ENCODE measurements around the gene HIVEP3.

The HIVEP3 gene

DNA sequence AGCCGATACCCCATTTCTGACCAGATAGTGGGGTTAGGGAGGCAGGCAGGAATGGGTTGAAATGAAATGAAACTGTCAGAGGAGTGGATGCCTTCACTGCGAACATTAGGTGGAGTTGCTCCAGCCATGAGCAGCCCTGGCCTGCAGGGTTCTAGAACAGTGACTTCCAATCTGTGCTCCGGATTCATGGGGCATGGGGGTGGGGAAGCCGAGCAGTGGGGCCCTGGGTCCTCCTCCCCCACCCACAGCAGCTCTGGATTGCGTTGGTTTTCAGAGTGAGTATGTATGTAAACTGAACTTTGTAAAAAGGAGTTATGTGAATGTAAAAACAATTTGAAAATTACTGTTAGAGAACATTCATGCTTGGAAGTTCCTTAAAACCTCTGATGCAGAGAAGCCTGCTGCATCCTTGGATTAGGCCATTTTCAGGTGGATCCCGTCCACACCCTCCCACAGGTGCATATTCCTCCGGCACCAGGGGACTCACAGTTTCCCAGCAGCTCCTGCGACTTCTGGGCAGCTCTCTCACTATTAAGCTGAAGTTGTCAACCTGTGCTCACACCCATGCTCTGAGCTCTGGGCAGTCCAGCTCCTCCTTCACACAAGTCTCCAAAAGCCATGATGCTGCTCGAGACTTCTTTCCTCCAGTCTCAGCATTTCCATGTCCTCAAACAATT, 379.8 kb downstream of the HIVEP3 start:
- DNase-seq: no peak

DNA sequence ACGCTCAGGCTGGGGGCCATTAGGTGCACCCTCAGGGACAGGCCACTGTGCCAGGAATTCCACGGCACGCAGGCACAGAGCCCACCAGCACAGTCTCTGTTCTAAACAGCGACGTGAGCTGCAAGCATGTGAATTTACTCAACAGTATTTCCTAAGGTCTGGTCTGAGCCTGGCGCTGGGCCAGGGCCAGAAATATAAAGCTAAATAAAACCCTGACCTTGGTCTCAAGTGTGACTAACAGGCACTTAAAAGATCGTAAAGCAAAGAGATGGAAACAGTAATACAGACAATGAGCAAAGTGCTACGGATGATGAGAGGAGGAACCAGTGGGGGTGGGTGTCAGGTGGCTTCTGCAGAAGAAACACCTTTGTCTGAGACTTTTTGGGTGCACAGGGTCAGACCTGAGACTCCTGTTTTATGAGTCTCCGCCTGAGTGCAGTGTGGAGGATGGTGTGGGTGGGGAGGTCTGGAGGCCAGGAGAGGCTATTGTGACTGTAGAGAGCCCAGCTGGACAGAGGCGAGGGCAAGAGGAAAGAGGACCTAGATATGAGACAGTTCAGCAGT, 380.9 kb downstream of the HIVEP3 start:
- no peak for DNase-seq

GRCh38 chr1:41537251-41537650, 381.5 kb downstream of the HIVEP3 start:
- no peak for DNase-seq

GRCh38 chr1:41536361-41536802, 382.3 kb downstream of the HIVEP3 start:
- no peak for DNase-seq

DNA sequence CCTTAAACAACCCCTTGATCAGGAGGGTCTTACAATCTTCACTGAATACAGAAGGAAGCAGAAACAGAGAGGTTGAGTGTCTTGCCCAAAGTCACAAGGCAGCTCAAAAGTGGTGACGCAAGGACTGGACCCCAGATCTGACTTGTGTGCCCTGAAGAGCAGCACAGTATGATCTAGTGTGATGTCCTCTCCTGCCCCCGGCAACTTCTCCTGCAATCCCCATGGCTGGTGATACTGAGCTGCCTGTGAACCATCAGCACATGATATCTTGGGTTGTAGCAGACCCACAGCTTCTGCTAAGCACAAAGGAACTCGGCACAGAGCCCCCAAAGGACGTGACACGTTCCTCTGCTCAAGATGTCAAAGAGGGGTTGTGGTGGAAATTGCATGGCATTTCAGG, 383.0 kb downstream of the HIVEP3 start:
- DNase-seq: no peak

GRCh38 chr1:41535276-41535675, 383.4 kb downstream of the HIVEP3 start:
- DNase-seq: no peak

DNA sequence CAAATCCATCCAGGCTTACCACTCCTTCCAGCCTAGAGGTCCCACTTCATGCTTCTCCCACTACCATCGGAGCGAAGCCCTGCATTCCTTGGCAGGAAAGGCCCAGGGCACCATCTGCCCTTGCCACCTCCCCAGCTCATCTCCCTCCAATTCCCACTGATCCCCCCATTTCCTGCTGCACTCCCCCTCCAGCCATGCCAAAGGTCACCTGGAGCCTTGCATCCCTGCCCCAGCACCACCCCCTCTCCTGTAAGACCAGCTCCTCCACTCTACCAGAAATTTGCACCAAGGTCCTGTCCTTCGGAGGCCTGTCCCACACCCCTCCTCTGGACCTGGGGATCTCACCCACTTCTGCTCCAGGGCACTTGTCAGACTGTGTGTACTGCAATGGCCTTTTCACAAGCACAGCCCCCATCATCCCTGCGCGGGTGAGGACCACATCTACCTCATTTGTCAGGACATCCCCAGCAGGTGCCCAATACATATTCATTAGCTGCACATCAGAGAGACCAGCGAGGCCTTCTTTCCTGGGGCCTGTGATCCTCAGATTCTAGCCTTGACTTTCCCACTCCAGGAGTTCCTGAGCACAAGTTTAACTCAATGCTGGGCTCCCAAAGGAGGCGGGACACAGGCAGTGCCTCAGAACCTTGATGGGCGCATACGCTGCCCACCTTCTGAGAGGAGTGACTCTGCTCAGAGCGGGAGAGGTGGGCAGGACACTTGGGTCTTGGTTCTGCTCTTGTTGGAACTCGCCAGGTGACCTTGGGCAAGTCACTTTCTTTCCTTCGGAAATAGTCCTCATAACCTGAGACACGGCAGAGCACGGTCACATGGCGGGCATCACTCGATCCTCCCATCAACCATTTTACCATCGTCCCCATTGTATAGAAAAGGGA, 384.3 kb downstream of the HIVEP3 start:
- no peak for DNase-seq

GRCh38 chr1:41533731-41534080, 385.0 kb downstream of the HIVEP3 start:
- DNase-seq: no peak

- DNase-seq: no peak
Measured at GRCh38 chr1:41533016-41533730, 385.5 kb downstream of the HIVEP3 start.

DNA sequence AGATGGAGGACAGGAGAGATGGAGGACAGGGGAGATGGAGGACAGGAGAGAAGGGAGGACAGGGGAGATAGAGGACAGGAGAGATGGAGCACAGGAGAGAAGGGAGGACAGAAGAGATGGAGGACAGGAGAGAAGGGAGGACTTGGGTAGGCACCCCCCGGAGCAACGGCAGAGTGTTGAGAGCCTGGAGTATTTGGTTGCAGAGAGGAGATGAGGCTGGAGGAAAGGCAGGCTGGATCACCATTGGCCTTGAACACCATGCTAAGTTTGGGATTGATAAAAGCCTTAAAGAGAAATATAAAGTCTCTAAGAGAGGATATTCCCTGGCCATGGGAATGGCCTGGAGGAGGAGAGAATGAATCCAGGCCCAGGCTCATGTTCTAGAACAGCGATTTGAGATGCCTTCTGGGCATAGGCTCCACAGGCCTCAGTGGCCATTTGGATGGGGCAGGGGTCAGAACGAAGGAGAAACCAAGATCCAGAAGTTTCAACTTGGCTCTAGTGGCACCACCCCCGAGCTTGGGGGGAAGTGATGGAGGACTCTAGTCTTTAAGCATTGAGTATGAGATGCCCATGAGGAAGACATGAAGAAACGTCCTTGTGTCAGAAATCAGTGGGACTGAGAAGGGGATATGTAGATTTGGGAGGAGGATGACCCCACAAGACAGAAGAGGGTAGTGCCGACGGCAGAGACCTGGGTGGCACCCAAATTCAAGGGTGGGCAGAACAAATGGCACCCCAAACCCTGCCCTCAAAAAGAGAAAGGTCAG, 386.3 kb downstream of the HIVEP3 start:
- no peak for DNase-seq

DNA sequence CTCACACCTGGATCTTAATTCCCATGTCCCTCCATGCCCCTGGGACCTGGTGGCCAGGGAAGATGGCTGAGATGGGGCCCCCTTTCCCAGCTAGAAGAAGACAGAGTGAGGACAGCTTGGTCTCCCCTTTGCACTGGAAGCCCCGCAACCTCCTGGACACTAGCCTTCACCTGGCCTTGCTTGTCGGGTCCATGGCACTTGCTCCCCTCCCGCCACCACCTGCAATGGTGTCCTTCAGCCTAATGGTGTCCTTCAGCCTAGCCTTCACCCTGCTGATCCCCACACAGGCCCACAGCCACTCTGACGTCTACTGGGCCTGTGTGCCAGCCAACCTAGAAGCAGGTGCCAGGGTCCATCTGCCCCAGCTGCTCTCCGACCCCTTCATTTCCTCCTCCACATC, 388.3 kb downstream of the HIVEP3 start:
- DNase-seq: no peak

DNA sequence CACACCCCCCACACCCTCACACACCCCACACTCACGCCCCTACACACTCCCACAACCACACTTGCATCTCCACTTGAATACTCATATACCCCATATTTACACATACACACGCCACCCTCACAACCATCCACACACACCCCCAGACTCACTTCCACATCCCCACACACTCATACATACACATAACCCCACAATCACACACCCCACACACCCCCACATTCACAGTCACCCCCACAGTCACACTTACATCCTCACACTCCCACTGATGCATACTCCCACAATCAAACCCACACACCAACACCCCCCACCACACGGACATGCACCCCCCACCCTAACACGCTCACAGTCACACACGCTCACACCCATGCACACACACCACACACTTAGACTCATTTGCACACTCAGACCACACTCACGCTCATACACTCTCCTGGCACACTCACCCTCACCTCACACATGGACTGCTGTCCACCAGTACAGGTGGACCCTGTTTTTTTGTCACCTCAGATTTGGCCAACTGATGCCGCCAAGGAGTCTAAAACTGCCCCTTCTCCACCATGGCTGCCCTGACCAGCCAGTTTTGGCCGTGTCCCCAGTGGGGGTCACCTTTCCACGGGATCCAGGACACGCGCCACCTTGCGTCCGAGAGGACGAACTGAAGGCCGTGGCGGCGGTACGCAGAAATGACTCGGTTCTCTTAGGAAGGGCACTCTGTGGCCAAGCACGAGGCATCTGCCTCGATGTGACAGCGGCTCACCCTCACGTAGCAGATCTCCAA, 388.9 kb downstream of the HIVEP3 start:
- no peak for DNase-seq

GRCh38 chr1:41528726-41529605, 389.8 kb downstream of the HIVEP3 start:
- no peak for DNase-seq

GRCh38 chr1:41528106-41528505, 390.6 kb downstream of the HIVEP3 start:
- DNase-seq: no peak

DNA sequence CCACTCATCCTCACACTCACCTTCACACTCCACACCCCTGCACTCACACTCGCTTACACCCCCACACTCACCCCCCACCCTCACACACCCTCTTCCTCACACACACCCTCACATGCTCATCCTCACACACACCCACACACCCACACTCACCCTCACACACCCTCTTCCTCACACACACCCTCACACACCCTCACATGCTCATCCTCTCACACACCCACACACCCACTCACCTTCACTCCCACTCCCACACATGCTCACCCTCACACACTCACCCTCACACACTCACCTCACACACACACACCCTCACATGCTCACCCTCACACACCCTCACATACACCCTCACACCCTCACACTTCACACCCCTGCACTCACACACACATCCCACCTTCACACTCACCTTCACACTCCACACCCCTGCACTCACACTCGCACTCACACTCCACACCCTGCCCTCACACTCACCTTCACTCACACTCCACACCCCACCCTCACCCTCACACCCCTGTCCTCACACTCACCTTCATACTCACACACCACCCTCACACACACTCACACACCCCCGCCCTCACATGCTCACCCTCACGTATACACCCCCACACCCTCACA, 391.7 kb downstream of the HIVEP3 start:
- no peak for DNase-seq

DNA sequence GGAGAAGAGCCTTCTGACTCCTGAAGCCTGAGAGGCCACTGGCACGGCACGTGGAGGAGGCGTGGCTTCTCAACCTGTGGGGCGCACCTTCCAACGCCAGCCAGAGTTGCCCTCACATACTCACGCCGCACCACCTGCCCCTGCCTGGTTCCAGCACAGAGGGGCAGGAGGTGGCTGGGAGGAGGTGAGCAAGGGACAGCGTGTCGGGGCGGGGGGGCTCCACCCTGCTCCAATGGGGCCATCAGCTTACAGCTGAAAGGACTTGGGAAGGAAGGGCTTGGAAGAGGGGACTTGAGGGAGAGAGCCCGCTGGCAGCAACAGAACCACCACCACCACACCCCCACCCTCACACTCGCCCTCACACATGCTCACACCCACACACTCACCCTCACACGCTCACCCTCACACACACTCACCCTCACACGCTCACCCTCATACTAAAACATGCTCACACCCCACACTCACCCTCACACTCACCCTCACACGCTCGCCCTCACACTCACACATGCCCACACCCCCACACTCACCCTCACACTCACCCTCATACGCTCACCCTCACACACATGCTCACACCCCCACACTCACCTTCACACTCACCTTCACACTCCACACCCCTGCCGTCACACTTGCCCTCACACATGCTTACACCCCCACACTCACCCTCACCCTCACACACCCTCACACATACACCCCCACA, 392.7 kb downstream of the HIVEP3 start:
- DNase-seq: no peak

DNA sequence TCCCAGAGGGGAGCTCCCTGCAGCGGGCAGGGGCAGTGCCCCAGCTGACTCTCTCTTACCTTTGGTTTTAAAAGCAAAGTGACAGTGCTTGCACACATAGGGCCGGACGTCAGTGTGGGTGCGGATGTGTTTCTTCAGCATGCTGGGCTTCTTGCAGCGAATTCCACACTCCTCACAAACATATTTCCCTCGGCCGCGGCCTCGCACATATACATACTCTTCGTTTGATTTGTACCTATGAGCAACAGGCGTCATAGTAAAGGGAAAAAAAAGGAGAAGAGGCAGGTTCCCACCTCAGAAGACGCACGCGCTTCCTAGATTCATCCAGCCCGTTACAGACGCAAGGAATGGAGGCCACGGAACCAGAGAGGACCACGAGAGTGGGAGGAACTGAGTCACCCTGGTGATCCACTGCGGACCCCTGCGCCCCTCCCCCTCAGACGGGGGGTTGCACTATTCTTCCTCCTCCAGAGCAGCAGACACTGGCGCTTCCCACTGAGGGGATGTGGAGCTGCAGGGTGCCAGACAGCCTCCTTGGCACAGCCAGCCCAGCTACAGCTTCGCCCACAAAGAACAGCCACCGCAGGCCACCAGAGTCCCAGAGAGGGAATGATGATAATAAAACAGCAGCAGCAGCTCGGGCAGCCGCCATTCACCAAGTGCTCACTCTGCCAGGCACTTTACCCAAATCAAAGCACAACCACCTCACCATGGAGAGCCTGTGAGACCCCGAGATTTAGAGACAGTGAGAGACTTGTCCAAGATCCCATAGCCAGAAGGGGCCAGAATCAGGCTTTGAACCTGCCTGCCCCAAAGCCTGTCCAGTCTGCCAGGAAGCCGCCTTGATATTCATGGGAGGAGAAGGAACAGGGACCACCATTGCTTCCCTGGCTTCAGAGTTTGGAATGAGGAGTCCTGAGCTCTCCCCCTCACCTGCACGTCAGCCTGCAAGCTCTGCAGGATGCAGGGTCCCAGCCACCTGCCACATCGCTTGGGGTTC, 393.7 kb downstream of the HIVEP3 start:
- no peak for DNase-seq

GRCh38 chr1:41523949-41524675, 394.6 kb downstream of the HIVEP3 start:
- DNase-seq: no peak
